GM19239 (cell line): Measurements from ENCODE around the gene LRMDA.

Experiments
- DNase-seq: peaks from one replicate; pipeline ENCODE4 v3.0.0; 2011; ENCODE audit warnings: low spot score; ENCODE audit not compliant: insufficient read length
- FAIRE-seq: peaks from 2 replicates; lab custom pipeline; 2011; peaks lifted over from hg19 to GRCh38; lab: Jason Lieb, UNC

The LRMDA gene

DNA sequence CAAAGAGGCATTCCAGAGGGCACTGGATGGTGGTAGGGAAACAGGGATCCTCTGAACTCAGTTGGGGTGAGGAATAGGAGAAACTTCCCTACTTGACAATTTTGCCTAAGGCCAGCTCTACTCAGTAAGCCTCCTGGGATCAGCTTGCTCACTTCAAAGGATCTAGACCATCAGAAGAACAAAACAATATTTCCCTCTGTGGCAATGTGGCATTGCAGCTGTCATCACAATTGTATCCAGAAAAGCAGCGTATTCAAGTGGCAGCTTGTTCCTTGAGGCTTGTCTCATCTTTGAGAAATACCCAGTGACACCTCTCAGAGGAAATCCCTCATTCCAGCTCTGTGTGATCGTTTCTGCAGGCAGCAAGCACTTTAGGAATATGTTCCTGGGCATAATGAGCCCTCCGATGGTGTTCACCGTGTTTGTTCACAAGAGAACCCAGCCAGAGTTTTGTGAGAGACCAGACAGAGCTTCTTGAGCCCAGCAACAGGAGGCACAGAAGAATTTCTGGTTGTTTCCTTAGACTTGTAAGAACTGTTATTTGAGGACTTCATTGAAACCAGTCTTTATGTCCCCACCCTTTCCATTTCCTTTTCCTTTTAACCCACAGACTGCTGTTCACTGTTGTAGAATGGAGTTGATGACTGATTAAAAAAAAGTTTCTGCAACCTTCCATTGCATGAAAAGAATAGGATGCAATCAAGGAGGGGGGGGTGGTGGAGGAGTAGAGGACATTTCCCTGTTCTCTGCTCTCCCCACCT, 747.3 kb downstream of the LRMDA start:
- DNase-seq (no peak), FAIRE-seq (no peak)

DNA sequence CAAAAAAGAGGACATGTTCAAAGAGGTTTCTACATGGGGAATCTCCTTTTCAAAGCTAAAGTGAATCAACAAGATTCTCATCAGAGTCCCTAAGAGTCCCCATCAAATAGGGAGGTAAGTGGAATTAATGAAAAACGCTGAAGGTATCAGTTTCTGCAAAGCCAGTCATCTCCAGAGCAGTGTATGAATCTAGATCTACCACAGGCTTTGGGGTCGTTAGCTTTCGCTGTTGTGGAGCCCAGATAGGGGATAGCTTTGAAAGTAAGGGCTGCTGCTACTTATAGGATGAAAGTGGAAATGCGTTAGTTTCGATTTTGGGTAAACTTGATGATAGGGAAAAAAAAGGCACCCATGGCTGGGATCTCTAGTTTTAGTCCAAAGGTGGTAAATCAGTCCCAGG, 748.4 kb downstream of the LRMDA start:
- no peak for FAIRE-seq
- no peak for DNase-seq

DNA sequence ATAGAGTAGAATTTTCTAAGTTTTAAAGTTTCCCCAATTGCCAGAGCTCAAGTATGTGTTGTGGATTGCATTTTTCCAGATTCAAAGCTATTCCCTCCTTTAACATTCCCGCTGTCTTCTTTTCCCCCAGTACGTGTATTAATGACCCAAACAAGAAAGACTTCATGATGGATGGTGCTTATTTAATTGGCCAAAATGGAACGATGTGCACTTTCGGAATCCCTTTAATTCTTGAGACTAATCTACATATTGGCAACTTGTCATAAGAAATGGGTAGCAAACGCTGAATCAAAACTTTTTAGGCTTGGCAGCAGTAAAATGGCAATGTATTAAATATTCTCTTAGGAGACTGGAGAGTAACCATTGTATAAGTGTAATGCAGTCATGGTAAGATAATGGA, 753.2 kb downstream of the LRMDA start:
- FAIRE-seq = no peak
- DNase-seq = no peak

DNA sequence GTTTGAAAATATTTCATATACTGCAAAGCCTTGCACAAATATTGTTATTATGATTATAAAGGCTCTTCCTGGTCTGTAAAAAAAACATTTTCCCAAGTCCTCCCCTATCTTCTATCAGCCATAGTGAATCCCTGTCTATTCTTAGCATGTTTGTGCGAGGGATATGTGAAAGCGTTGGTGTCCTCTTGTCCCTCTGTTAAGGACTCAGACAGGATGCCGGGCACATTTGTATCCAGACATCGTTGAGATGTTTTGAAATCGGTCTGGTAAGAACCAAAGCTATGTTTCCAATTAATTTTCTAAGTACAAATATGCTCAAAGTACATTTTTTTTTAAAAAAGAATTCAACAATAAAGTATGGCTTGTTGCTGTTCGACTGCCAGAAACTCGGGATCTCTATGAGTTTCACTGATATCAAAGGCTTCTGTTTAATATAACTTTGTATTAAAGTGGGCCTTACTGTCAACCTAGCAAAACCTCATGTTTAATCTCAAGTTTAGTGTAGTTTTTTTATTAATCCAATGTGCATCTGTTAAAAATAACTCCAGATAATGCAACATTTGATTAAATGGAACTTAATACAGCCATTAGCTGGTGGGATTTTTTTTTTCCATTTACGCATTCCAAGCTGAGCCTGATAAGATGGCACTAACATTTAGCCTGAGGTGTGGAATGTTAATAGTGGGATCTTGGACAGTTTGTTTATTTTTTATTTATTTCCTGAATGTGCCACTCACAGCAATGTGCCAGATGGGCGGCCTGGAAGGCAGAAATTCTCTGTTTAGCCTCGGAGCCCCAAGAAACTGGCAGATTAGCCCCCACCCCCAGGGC, 754.3 kb downstream of the LRMDA start:
- no peak for DNase-seq
- no peak for FAIRE-seq

DNA sequence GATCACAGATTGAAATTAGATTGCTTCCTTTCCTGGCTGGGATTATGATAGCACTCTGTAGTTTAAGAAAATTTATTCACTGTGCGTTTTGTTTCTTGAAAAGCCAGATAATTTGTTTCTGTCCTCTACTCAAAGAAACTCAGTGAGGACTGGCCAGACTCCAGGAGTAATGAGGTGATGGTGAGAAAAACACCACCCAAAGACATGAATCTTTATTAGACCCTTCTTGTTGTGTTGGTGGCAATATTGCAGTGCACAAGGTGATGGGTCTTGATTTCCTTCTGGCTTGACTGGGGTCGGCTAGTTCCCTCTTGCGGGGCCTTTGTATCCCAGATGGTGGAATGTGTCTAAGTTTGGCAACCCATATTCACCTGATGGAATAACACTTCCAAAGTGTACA, 756.8 kb downstream of the LRMDA start:
- FAIRE-seq (no peak), DNase-seq (no peak)

DNA sequence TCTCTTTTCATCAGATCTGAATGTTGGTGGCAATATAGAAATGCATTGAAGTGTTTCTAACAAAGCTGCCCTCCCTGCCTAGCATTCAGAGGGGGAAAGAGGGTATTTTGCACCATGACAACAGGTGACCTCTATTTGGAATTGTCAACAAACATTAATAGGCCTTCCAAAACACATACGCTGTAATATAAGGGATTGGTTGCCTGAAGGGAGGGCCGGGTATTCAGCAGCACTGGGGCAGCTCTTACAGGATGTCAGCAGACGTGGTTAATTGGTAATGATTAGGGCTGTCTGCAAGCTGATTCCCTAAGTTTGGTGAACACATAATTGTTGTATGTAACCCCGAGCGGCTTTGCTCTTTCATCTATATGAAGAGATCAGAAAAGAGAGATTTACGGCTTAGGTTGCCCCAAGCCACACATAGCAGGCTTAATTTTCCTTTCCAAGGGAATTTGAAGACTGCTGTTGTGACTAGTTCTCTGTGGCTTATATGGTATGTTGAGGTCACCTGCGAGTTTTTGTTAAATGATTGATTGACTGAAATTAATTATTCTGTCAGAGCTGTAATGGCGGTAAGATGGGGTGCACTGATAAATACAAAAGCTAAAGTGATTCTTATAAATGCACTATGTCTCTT, 759.3 kb downstream of the LRMDA start:
- DNase-seq = no peak
- FAIRE-seq = no peak

DNA sequence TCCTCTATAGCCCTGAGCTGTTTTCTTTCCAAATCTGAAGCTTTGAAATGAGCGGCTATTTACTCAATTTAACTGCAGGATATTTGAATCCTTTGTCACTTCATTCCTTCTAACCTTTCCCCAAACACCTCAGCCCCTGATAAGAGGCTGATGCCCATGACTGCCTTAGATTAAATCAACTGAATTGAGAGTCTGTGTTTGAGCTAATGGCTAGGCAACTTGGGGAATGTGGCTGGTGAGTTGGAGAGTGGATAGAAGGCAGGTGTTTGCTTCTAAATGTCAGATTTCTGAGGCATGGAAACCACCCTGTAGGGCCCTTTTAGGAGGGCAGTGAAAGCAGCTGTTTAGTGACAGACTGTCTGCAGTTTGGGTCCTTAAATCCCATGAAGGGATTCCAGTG, 759.9 kb downstream of the LRMDA start:
- FAIRE-seq = no peak
- DNase-seq = no peak

DNA sequence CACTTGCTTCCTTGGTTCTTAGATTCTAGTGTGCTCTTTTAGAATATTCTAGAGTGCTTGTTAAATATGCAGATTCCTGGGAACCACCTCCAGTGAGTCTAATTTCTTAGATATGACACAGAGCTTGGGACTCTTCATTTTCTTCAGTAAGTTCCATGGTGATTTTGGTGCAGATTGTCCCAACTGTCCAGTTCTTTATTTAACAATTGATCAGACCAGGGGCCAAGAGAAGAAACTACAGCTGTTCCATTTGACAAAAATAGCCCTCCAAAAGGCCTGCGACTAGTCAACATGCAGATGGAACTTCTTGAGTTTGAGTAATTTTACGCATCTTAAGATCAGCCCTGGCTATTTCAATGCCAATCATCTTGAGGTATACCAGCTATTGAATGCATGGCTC, 760.7 kb downstream of the LRMDA start:
- FAIRE-seq (no peak), DNase-seq (no peak)

DNA sequence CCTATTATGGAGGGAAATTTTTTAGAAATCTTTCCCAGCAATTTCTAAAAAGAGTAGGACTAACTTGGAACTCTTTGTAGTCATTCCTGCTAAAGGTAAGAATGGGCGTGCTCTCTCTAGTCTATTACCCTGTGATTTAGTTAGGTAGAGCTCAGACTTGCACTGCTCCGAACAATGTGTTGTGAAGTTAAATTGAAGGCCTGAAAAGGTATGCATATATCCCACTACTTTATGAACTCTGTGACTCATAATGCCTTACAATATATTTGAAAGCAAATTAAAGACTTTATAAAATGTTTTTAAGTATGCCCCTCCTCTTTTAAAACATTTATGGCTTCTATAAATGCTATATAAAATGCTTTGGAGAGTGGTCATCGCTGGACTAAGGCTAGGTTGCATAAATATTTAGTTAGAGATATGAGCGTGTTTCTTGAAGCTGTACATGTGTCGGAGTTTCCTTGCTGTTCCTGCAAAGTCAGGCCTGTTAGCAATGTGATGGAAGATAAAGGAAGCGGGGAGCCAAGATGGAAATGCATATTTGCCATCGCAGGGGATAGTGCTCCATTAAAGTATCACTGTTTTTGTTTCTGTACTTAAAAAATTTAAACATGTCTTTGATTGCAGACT, 761.4 kb downstream of the LRMDA start:
- no peak for DNase-seq
- no peak for FAIRE-seq

DNA sequence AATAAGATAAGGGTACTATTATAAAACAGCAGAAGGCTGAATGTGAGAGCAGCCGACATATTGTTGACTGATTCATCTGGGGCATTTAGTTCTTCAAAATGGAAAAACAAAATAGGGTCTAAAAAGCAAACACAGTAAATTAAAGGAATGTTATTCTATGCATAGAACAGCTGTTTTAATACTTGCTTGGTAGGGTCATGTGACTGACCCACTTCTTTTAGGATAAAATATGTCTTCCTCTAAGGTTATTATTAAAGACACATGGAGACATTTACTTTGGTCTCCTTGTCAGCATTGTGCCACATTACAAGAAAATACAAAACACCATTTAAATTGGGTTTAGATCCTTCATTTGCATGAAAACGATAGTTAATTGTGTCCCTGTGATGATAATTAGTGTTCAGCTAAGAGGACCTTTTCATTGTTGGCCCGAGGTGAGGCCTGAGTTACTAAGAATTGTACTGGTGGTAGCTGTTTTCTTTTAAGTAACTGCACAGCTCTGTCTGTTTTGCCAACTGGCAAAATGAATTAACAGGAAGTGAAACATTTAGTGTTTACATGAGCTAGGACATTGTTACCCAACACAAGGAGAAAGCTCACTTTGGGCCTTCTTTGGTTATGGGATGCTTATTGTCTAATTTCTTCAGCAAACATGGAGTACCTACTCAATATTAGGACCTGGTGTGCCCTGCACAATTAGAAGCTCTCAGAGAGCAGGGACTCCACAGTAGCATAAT, 764.4 kb downstream of the LRMDA start:
- no peak for FAIRE-seq
- DNase-seq = no peak

DNA sequence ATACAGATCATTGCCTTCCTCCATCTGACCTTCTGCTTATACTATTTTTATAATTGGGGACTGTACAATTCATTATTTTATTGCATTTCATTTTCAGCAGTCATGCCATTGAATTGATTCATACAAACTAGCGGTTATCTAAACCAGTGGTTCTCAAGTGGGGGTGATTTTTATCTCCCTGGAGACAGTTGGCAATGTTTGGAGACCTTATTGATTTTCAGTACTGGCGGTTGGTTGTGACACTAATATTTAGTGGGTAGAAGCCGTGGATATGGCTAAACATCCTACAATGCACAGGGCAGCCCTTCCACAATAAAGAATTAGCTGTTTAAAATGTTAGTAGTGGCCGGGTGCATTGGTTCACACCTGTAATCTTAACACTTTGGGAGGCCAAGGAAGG, 765.9 kb downstream of the LRMDA start:
- DNase-seq (no peak), FAIRE-seq (no peak)

DNA sequence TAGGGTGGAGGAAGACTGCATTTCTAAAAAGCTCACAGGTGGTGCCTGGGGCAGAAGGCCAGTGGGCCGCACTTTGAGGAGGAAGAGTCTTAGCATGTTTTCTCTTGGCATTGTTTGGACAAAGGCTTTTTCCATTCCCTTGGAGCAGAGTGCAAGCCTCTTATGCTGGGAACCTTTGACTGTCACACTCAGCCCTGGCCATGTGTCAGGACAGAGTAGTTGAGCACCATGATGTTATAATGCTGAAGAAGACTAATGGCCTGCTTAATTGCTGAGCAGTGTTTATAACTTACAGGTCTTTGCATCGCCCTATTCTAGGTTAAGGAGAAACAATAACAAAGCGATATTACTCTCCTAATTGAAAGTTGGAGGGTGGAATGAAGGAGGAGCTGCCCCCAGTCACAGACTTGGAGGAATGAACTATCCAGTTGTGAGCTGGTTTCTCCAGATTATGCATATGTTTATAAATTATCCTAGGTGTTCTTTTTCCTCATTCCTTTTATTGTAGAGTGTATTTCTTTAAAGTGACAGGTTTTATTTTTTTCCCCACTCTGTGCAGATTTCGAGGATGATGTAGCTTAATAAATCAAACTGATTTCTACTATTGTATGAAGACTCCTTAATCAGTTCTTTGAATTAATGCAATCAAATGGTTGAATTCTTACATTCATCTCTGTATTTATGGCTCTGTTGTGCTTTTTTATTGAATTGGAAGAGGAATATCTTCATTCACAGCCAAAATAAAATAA, 767.0 kb downstream of the LRMDA start:
- DNase-seq = no peak
- no peak for FAIRE-seq

DNA sequence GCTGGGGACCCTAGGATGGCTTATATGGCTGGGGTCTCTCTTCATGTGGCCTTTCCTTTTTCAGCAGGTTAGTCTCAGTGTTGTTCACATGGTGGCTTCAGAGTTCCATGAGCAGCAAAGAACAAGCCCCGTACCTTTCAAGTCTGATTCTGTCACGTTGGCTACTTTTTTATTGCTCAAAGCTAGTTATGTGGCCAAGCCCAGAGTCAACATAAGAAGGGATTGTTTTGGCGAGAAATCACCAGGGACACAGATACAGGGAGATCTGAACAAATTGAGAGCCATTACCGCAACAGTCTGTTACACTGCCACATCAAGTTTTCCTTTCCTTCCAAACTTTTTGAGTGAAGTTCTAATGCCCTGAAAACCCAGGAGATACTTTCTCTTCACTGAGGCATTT, 770.5 kb downstream of the LRMDA start:
- DNase-seq (no peak), FAIRE-seq (no peak)

DNA sequence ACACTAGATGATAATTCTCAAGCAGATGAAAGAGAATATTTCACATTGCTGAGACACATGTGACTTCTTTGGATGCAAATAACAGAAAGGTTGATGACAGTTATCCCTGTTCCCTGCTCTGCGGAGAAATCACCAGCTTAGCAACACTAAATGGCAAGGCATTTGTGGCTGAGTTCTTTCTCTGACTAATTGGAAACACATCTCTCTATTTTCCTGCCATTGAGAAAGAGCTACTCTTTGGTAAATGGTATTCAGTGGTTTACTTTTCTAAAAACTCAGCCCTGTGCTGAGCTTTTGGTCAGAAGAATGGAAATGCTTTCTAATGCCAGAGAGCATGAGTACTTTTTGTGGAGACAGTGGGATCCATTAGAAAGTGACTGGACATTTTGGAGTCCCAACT, 771.4 kb downstream of the LRMDA start:
- DNase-seq (no peak), FAIRE-seq (no peak)

DNA sequence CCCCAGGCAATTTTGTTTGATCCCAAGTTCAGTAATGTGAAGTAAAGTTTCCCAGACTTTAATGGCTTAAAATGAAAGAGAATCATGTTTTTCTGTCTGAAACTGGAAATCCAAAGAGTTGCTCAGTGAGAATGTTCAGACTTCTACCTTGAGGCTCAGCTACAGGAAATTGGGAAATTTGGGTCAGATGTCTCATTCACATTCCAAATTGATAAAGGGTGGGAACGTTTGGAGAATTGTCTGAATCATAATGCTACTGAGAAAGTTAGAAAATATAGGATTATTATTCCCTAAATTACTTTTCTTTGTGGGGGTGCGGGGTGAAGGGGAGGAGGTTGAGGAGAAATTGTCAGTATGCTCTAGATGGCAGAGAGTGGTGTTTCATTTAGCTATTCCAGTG, 773.9 kb downstream of the LRMDA start:
- no peak for FAIRE-seq

DNA sequence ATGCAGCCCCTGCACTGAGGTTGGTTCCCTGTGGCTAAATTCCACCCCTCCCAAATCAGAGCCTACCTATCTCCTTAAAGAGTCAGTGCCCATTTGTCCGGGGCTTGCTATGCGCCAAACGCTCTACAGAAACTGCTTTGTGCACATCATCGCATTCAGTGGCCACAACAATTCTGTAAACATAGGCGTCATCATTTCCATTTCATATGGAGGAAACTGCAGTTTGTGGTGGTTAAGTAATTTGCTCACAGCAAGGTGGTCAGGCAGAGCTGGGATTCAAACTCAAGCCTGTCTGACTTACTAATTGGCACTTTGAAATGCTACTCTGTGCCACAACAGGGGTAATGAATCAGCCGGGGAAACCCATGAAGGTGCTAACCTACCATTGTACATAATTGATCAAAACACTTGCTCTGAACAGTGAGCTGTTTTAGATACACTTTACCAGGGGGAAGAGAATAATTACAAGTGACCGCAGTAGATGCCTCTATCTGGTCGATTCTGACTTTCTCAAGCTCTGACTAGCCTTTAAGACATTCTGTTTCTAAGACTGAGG, 775.5 kb downstream of the LRMDA start:
- FAIRE-seq = no peak
- DNase-seq = no peak

More for the DNA sequence above, 773.9 kb downstream of the LRMDA start:
- DNase-seq = no peak

DNA sequence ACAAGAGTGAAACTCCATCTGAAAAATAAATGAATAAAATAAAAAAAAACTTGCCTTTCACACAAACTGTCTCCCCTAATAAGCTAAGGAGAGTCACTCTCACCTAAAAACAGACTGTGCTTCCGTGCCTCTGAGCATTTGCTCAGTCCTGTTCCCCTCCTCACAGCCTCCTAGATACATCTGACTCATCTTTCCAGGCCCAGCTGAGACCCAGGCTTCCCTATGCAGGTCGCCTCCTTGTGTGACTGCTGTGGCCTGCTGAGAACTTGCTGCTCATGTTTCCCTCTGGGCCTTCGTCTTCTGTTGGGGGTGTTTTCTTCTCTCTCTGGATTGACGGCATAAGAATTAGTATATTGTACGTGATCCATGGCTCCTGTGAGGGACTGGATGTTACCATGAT, 777.7 kb downstream of the LRMDA start:
- no peak for DNase-seq

DNA sequence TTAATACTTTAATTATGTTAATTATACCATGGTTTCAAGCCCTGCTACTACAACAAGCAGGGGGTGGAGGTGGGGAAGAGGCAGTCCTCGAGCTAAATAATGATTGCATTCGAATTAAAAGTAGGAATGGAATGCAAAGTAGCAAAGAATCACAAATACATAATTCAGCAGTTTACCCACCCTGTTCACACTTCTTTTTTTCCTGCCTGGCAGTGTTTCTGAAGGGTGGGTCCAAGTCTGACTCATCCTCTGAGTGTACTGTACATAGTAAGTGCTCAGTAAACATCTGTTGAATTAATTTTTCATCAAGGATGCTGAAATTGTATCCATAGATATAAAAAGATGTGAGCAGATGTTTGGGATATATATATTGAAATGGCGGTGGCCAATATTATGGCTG, 778.8 kb downstream of the LRMDA start:
- DNase-seq (no peak), FAIRE-seq (no peak)

More for the DNA sequence above, 777.7 kb downstream of the LRMDA start:
- FAIRE-seq = no peak

DNA sequence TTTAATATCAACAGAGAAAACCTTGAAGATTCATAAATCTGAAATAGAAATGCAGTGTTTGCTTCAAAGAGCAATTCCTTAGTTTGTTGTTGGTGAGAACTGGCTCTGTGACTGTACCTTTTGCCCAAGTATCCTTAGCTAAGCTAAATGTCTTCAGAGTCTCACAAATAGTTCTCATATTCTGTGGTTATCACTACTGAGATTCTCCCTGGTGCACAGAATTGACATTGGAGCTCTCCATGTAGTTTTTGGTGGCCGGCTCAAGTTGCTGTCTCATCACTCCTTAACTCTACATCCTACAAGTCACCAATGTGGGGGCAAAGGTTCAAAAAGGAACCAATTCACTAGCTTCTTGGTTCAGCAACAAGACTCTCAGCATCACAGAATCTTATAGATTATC, 780.3 kb downstream of the LRMDA start:
- FAIRE-seq = no peak
- DNase-seq = no peak
